NCI-H128 (cell line): ENCODE results near the gene BIRC6.
A peak's percentile ranks its signal among the peaks of the same experiment; 100 is the strongest.
"Not testable (repeated sequence)": the region's sequence is repeated elsewhere in the genome, so short reads cannot be mapped to it uniquely, and the experiment has no call there.

Experiments used
- DNase-seq: peaks from one replicate; lab custom pipeline; 2025; ENCODE audit not compliant: unreplicated experiment; lab: John Stamatoyannopoulos, UW

Gene BIRC6, protein sequence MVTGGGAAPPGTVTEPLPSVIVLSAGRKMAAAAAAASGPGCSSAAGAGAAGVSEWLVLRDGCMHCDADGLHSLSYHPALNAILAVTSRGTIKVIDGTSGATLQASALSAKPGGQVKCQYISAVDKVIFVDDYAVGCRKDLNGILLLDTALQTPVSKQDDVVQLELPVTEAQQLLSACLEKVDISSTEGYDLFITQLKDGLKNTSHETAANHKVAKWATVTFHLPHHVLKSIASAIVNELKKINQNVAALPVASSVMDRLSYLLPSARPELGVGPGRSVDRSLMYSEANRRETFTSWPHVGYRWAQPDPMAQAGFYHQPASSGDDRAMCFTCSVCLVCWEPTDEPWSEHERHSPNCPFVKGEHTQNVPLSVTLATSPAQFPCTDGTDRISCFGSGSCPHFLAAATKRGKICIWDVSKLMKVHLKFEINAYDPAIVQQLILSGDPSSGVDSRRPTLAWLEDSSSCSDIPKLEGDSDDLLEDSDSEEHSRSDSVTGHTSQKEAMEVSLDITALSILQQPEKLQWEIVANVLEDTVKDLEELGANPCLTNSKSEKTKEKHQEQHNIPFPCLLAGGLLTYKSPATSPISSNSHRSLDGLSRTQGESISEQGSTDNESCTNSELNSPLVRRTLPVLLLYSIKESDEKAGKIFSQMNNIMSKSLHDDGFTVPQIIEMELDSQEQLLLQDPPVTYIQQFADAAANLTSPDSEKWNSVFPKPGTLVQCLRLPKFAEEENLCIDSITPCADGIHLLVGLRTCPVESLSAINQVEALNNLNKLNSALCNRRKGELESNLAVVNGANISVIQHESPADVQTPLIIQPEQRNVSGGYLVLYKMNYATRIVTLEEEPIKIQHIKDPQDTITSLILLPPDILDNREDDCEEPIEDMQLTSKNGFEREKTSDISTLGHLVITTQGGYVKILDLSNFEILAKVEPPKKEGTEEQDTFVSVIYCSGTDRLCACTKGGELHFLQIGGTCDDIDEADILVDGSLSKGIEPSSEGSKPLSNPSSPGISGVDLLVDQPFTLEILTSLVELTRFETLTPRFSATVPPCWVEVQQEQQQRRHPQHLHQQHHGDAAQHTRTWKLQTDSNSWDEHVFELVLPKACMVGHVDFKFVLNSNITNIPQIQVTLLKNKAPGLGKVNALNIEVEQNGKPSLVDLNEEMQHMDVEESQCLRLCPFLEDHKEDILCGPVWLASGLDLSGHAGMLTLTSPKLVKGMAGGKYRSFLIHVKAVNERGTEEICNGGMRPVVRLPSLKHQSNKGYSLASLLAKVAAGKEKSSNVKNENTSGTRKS (N-terminal part only)

DNA sequence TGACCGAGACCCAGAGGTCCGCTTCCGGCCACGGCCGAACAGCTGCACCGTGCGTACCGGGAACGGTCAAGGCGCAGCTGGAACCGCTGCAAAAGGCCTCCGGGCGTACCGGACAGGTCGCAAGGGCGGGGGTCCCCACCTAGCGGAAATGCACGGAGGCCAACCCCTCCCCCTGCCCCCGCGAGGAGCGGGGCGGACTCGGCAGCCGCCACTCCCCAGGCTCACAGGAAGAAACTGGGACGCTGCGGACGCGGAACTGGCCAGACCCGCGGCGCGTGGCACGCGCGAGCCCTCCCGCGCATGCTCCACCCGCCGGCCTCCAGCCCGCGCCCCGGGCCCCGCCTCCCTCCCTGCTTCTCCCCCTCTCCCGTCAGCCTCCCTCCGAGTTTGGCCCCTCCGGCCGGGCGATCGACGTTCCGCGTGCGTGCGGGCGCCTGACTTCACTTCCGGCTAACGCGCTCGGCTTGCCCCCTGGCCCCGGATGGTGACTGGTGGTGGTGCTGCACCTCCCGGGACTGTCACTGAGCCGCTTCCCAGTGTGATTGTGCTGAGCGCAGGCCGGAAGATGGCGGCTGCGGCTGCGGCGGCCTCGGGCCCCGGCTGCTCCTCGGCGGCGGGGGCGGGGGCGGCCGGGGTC, at the start of gene BIRC6:
TSS of gene BIRC6 (plus strand) at position 343 of the 637 bp plus-strand sequence. CDS start at position 482, 139 bp downstream.
- peak; percentile 88 for DNase-seq

DNA sequence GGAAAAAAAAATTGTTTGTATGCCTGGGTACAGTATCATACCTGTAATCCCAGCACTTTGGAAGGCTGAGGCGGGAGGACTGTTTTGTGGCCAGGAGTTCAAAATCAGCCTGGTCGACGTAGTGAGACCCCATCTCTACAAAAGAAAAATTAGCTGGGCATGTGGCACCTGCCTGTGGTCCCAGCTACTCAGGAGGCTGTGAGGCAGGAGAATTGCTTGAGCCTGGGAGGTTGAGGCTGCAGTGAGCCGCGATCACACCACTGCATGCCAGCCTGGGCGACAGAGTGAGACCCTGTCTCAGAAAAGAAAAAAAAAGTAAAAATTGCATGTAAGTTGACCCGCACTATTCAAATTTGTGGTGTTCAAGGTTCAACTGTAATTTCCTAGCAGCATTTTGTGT, 46.2 kb upstream of the BIRC6 start:
- no peak for DNase-seq

DNA sequence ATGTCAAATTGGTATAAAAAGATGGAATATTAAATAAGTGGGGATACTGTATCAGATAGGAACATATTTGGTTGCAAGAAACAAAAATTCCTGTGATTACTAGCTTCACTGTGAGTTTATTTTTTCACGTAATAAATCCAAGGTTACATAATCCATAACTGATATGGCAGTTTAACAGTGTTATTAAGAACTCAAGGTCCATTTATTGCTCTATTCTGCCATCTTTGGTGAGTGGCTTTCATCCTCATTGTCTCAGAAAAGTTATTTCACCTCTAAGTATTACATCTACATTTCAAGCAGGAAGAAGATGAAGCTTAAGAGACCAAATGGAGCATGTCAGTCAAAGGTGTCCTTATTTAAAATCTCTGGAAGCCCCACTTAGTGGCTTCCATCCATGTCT, 41.9 kb upstream of the BIRC6 start:
- no peak for DNase-seq

GRCh38 chr2:32328679-32329078, 28.1 kb upstream of the BIRC6 start:
- DNase-seq, result not testable (repeated sequence)

- not testable (repeated sequence) for DNase-seq
Observed at GRCh38 chr2:32329180-32329980, 27.4 kb upstream of the BIRC6 start.

- DNase-seq, result no peak
Observed at GRCh38 chr2:32330136-32330535, 26.7 kb upstream of the BIRC6 start.

- DNase-seq, result no peak
Observed at GRCh38 chr2:32342801-32343200, 14.0 kb upstream of the BIRC6 start.

DNA sequence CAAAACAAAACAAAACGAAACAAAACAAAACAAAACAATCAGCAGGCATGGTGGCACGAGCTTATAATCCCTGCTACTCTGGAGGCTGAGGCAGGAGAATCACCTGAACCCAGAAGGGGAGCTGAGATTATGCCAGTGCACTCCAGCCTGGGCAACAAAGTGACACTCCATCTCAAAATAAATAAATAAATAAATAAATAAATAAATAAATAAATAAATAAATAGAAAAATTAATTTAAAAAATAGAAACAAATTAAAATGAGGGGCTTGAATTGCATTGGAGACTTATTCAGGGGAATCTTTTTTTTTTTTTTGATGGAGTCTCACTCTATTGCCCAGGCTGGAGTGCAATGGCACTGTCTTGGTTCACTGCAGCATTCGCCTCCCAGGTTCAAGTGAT, 6.0 kb upstream of the BIRC6 start:
- DNase-seq, result not testable (repeated sequence)

- no peak for DNase-seq
Observed at GRCh38 chr2:32355976-32356680, 695 bp upstream of the BIRC6 start.

- no peak for DNase-seq
Observed at GRCh38 chr2:32357318-32358110, 691 bp downstream of the BIRC6 start.

- no peak for DNase-seq
Observed at GRCh38 chr2:32358111-32358482, 1.3 kb downstream of the BIRC6 start.

- DNase-seq, result no peak
Observed at GRCh38 chr2:32360416-32360815, 3.6 kb downstream of the BIRC6 start.

- not testable (repeated sequence) for DNase-seq
Observed at GRCh38 chr2:32362997-32363396, 6.2 kb downstream of the BIRC6 start.

GRCh38 chr2:32363597-32363996, 6.8 kb downstream of the BIRC6 start:
- DNase-seq, result no peak

- DNase-seq, result not testable (repeated sequence)
Observed at GRCh38 chr2:32364290-32364689, 7.5 kb downstream of the BIRC6 start.

GRCh38 chr2:32365679-32366078, 8.9 kb downstream of the BIRC6 start:
- DNase-seq, result not testable (repeated sequence)

DNA sequence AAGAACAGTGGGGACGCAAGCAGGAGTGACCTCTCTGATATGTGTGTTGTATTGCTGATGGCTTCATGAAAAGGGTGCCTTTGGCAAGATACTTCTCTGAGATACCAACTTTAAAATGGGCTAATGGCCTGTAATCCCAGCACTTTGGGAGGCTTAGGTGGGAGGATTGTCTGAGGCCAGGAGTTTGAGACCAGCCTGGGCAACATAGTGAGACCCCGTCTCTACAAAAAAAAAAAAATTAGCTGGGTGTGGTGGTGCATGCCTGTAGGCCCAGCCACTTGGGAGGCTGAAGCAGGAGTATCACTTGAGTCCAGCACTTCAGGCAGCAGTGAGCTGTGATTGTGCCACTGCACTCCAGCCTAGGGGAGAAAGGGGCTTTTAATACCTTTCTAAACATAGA, 9.8 kb downstream of the BIRC6 start:
- no peak for DNase-seq

DNA sequence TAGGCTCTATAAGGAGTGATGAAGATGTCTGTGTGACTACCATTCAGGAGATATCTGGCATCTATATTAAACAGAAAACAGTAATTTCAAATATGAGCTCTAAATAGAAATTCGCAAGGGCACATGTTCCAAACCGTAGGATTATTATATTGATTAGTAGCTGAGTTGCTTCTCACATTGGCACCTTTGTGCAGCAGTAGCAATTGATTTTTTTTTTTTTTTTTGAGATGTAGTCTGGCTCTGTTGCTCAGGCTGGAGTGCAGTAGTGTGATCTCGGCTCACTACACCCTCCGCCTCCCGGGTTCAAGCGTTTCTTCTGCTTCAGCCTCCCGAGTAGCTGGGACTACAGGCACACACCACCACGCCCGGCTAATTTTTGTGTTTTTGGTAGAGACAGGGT, 12.4 kb downstream of the BIRC6 start:
- no peak for DNase-seq
